Trophoblast cell (in vitro differentiated cells and primary cell): ENCODE results near the gene PABPC4L.

ENCODE experiments used
- DNase-seq, 2 donors: peaks; one replicate each; pipeline ENCODE4 v3.0.0-alpha.2; 2016
- H2AFZ ChIP-seq: 2 replicates; pipeline ENCODE4 v1.6.1; 2013; ENCODE audit warnings: low read length, moderate library complexity, mild to moderate bottlenecking; ENCODE audit not compliant: insufficient read depth, poor library complexity
- H2AK5ac ChIP-seq: 2 replicates; pipeline ENCODE4 v1.6.1; 2013; ENCODE audit warnings: mild to moderate bottlenecking, low read length
- H2BK120ac ChIP-seq: 2 replicates; pipeline ENCODE4 v1.6.1; 2013; ENCODE audit warnings: low read length, mild to moderate bottlenecking, moderate library complexity; ENCODE audit not compliant: insufficient read depth, poor library complexity
- H2BK12ac ChIP-seq: 2 replicates; pipeline ENCODE4 v1.6.1; 2013; ENCODE audit warnings: mild to moderate bottlenecking, low read length, moderate library complexity
- H2BK5ac ChIP-seq: 2 replicates; pipeline ENCODE4 v1.6.1; 2013; ENCODE audit warnings: low read length, low read depth, moderate library complexity, mild to moderate bottlenecking; ENCODE audit not compliant: poor library complexity
- H3K14ac ChIP-seq: 2 replicates; pipeline ENCODE4 v1.6.1; 2013; ENCODE audit warnings: mild to moderate bottlenecking, low read length
- H3K18ac ChIP-seq: 2 replicates; pipeline ENCODE4 v1.6.1; 2013; ENCODE audit warnings: mild to moderate bottlenecking, low read length
- H3K23ac ChIP-seq: 2 replicates; pipeline ENCODE4 v1.6.1; 2013; ENCODE audit warnings: low read length
- H3K27ac ChIP-seq: 2 replicates; pipeline ENCODE4 v1.5.1; 2013; ENCODE audit warnings: low read depth, mild to moderate bottlenecking, inconsistent platforms, low read length, moderate library complexity
- H3K27me3 ChIP-seq: 2 replicates; pipeline ENCODE4 v1.6.1; 2013; ENCODE audit warnings: inconsistent platforms, mild to moderate bottlenecking, low read length, moderate library complexity; ENCODE audit not compliant: insufficient read depth
- H3K36me3 ChIP-seq, 2 experiments: 1 replicate in 1 of 2; 2 replicates in 1 of 2; pipeline ENCODE4 v1.6.1; 2013; ENCODE audit warnings: low read length in 2 of 2, mild to moderate bottlenecking in 2 of 2, moderate library complexity in 1 of 2; ENCODE audit not compliant: insufficient read depth in 2 of 2, control insufficient read depth in 1 of 2
- H3K4ac ChIP-seq: 2 replicates; pipeline ENCODE4 v1.6.1; 2013; ENCODE audit warnings: low read depth, mild to moderate bottlenecking, low read length, moderate library complexity
- H3K4me1 ChIP-seq, 2 experiments: 1 replicate in 1 of 2; 2 replicates in 1 of 2; pipeline ENCODE4 v1.6.1; 2013; ENCODE audit warnings: low read length in 2 of 2, mild to moderate bottlenecking in 2 of 2, moderate library complexity in 1 of 2; ENCODE audit not compliant: insufficient read depth in 2 of 2, control insufficient read depth in 1 of 2
- H3K4me2 ChIP-seq: 2 replicates; pipeline ENCODE4 v1.6.1; 2013; ENCODE audit warnings: inconsistent platforms, mild to moderate bottlenecking, low read length, moderate library complexity
- H3K4me3 ChIP-seq: 2 replicates; pipeline ENCODE4 v1.5.1; 2013; ENCODE audit warnings: mild to moderate bottlenecking, low read depth, low read length, inconsistent platforms
- H3K79me1 ChIP-seq: one replicate; pipeline ENCODE4 v1.6.1; 2013; ENCODE audit warnings: low read length
- H3K79me2 ChIP-seq: 2 replicates; pipeline ENCODE4 v1.6.1; 2013; ENCODE audit warnings: low read length, mild to moderate bottlenecking; ENCODE audit not compliant: control insufficient read depth, insufficient read depth, poor library complexity
- H3K9ac ChIP-seq: 2 replicates; pipeline ENCODE4 v1.6.1; 2013; ENCODE audit warnings: mild to moderate bottlenecking, low read length
- H3K9me3 ChIP-seq: 2 replicates; pipeline ENCODE4 v1.6.1; 2013; ENCODE audit warnings: low read depth, mild to moderate bottlenecking, control low read depth, inconsistent platforms, low read length; ENCODE audit not compliant: insufficient read depth
- H4K12ac ChIP-seq: 2 replicates; pipeline ENCODE4 v1.6.1; 2013; ENCODE audit warnings: low read depth, mild to moderate bottlenecking, low read length, moderate library complexity
- H4K8ac ChIP-seq: 2 replicates; pipeline ENCODE4 v1.6.1; 2013; ENCODE audit warnings: low read depth, mild to moderate bottlenecking, low read length, moderate library complexity
- H4K91ac ChIP-seq: one replicate; pipeline ENCODE4 v1.6.1; 2013; ENCODE audit warnings: low read depth, mild to moderate bottlenecking, low read length, moderate library complexity
- WGBS: extraction: QIAGEN DNeasy Blood & Tissue Kit; methylation state at CpG from one replicate; pipeline ENCODE4 v1.1.7; 2013; ENCODE audit warnings: missing lambda C conversion rate; ENCODE audit not compliant: insufficient read length, insufficient coverage; ENCODE audit errors: extremely low coverage; 5-methylcytosine and 5-hydroxymethylcytosine counted together

Gene PABPC4L

DNA sequence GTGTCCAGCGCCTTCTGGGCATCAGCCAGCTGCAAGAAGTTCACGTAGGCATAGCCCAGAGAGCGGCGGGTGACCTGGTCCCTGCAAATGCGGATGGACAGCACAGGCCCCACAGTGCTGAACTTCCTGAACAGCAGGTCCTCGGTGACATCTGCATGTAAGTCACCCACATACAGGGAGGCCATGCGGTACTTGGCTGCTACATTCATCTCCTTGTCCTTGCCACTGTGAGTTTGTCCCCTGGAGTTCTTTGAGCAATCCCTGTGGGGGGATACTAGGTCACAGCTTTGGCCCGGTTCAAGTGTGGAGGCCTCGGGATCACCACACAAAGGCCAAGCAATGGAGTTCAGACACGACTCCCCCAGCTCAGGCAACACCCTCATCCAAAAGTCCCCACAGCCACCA is 776 bp downstream of the PABPC4L start:
- H3K14ac ChIP-seq, result peak overlapping the region; percentile 34
- DNase-seq, result no peak
- no peak overlapping the region for H2BK12ac ChIP-seq
- peaks cover 4% of the 10 kb centered on the region for H3K79me2 ChIP-seq
- H2BK120ac ChIP-seq, result no peak overlapping the region
- no peak overlapping the region for H4K91ac ChIP-seq
- H3K4ac ChIP-seq, result no peak overlapping the region
- H3K9ac ChIP-seq, result peak overlapping the region; percentile 16
- no peak overlapping the region for H2BK5ac ChIP-seq
- H3K9me3 ChIP-seq, result no peaks in the 10 kb centered on the region
- peak overlapping the region; percentile 55 for H4K12ac ChIP-seq
- no peak overlapping the region for H3K18ac ChIP-seq
- peak overlapping the region; percentile 91 for H4K8ac ChIP-seq
- no peaks in the 10 kb centered on the region for H3K27me3 ChIP-seq
- H3K4me1 ChIP-seq, result peaks cover 4 to 8% of the 10 kb centered on the region in 2 experiments
- peak overlapping the region; percentile 65 for H3K4me2 ChIP-seq
- H3K27ac ChIP-seq, result no peak overlapping the region
- no peaks in the 10 kb centered on the region for H3K36me3 ChIP-seq
- H3K4me3 ChIP-seq, result peak overlapping the region; percentile 72
- no peak overlapping the region for H2AK5ac ChIP-seq
- H3K79me1 ChIP-seq, result peaks cover 4% of the 10 kb centered on the region
- no peak overlapping the region for H3K23ac ChIP-seq
- WGBS, result no CpG with 5 or more reads among the region's 10 CpGs
- H2AFZ ChIP-seq, result no peak overlapping the region

GRCh38 chr4:134189949-134190348 is 11.6 kb downstream of the PABPC4L start:
- Histone ChIP-seq H4K91ac (no peak overlapping the region), H3K4ac (no peak overlapping the region), H2BK12ac (no peak overlapping the region), H4K8ac (no peak overlapping the region), H3K23ac (no peak overlapping the region), H3K79me2 (no peaks in the 10 kb centered on the region), H3K9ac (no peak overlapping the region), H2AFZ (no peak overlapping the region), H4K12ac (no peak overlapping the region), H2BK5ac (no peak overlapping the region), H3K27me3 (no peaks in the 10 kb centered on the region), H3K4me1 (no peaks in the 10 kb centered on the region), H3K4me3 (no peak overlapping the region), H3K4me2 (no peak overlapping the region), H2AK5ac (no peak overlapping the region), H3K18ac (no peak overlapping the region), H3K79me1 (no peaks in the 10 kb centered on the region), H3K36me3 (no peaks in the 10 kb centered on the region), H3K27ac (no peak overlapping the region), H2BK120ac (no peak overlapping the region), H3K14ac (no peak overlapping the region), H3K9me3 (no peaks in the 10 kb centered on the region)
- no CpG with 5 or more reads among the region's 1 CpG for WGBS
- DNase-seq, result no peak

GRCh38 chr4:134189480-134189879 is 12.1 kb downstream of the PABPC4L start:
- Histone ChIP-seq H2AK5ac (no peak overlapping the region), H3K4me1 (no peaks in the 10 kb centered on the region), H3K4ac (no peak overlapping the region), H2AFZ (no peak overlapping the region), H3K4me3 (no peak overlapping the region), H3K14ac (no peak overlapping the region), H3K9me3 (no peaks in the 10 kb centered on the region), H4K8ac (no peak overlapping the region), H4K12ac (no peak overlapping the region), H2BK5ac (no peak overlapping the region), H4K91ac (no peak overlapping the region), H2BK12ac (no peak overlapping the region), H3K36me3 (no peaks in the 10 kb centered on the region), H2BK120ac (no peak overlapping the region), H3K18ac (no peak overlapping the region), H3K79me1 (no peaks in the 10 kb centered on the region), H3K4me2 (no peak overlapping the region), H3K79me2 (no peaks in the 10 kb centered on the region), H3K27ac (no peak overlapping the region), H3K27me3 (no peaks in the 10 kb centered on the region), H3K9ac (no peak overlapping the region), H3K23ac (no peak overlapping the region)
- DNase-seq, result no peak
- no CpG with 5 or more reads among the region's 1 CpG for WGBS

- Histone ChIP-seq H2BK120ac (no peak overlapping the region), H3K79me1 (no peaks in the 10 kb centered on the region), H4K91ac (no peak overlapping the region), H2AFZ (no peak overlapping the region), H3K4ac (no peak overlapping the region), H4K12ac (no peak overlapping the region), H3K27me3 (no peaks in the 10 kb centered on the region), H2BK5ac (no peak overlapping the region), H3K14ac (no peak overlapping the region), H2BK12ac (no peak overlapping the region), H3K23ac (no peak overlapping the region), H3K9ac (no peak overlapping the region), H3K4me3 (no peak overlapping the region), H3K4me2 (no peak overlapping the region), H3K9me3 (no peaks in the 10 kb centered on the region), H3K27ac (no peak overlapping the region), H2AK5ac (no peak overlapping the region), H3K79me2 (no peaks in the 10 kb centered on the region), H4K8ac (no peak overlapping the region), H3K18ac (no peak overlapping the region), H3K36me3 (no peaks in the 10 kb centered on the region), H3K4me1 (no peaks in the 10 kb centered on the region)
- no peak for DNase-seq
These were observed 22.9 kb downstream of the PABPC4L start for GRCh38 chr4:134178706-134179105.
